WI38 (cell line): ENCODE results near the gene ZNF561.
"Not testable (repeated sequence)": the region's sequence is repeated elsewhere in the genome, so short reads cannot be mapped to it uniquely, and the experiment has no call there.

Source experiments
- H3K4me3 ChIP-seq: 2 replicates; pipeline ENCODE4 v1.5.1; 2011; ENCODE audit warnings: low read depth, mild to moderate bottlenecking, control low read depth, low read length
- TF ChIP-seq, protein P1 (sequence below): IDR thresholded peaks from 2 replicates; pipeline ENCODE4 v1.5.1; 2012; ENCODE audit warnings: low read depth, mild to moderate bottlenecking, control low read depth, low read length

The ZNF561 gene

DNA sequence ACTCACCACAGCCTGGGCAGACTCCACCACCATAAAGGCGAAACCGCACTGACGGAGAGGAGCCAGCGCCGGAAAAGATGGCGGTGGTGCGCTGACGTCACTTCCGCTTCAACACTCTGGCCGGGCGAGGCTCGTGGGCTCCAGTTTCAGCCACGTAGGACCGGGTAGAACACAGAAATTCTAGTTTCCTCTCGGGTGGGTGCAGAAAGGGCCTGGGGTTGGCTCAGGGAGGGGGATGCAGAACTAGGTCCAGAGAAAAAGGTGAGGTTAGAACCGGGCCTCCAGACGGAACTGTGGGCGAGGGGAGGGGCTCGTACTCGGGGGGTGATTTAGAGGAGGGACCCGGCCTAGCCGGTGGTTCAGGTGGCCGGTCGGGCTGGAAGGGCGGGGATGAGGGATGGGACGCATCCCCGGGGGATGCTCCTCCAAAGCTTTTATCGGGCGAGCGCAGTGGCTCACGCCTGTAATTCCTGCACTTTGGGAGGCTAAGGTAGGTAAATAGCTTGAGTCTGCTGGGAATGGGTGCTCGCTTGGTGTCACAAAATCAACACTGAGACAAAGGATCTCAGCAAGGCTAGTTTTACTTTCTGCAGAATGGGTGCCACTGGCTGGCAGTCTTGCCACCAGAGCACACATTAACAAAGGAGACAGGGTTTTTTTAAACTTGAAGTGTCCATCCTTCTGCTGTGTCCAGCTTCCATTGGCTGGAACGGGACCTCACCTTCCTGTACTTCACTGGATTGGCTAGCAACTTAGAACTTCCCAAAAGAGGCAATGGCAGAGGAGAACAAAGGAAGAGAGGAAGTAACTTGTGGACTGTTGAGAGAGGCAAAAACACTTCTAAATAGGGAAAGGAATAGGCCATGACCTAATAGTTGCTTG, at the start of gene ZNF561:
Gene ZNF561 (minus strand): TSS at position 77 of the 882 bp plus-strand sequence. CDS start 1,776 bp downstream, outside the sequence.
- TF ChIP-seq, protein P1, sequence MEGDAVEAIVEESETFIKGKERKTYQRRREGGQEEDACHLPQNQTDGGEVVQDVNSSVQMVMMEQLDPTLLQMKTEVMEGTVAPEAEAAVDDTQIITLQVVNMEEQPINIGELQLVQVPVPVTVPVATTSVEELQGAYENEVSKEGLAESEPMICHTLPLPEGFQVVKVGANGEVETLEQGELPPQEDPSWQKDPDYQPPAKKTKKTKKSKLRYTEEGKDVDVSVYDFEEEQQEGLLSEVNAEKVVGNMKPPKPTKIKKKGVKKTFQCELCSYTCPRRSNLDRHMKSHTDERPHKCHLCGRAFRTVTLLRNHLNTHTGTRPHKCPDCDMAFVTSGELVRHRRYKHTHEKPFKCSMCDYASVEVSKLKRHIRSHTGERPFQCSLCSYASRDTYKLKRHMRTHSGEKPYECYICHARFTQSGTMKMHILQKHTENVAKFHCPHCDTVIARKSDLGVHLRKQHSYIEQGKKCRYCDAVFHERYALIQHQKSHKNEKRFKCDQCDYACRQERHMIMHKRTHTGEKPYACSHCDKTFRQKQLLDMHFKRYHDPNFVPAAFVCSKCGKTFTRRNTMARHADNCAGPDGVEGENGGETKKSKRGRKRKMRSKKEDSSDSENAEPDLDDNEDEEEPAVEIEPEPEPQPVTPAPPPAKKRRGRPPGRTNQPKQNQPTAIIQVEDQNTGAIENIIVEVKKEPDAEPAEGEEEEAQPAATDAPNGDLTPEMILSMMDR, result no peak
- peak within 1 kb of the TSS; percentile 96 for H3K4me3 ChIP-seq

GRCh38 chr19:9668544-9668943, 47.5 kb upstream of the ZNF561 start:
- H3K4me3 ChIP-seq, result no peak overlapping the region
- TF ChIP-seq, protein P1, result no peak

- H3K4me3 ChIP-seq, result no peak overlapping the region
- TF ChIP-seq, protein P1, result no peak
Measured at GRCh38 chr19:9667898-9668297, 46.9 kb upstream of the ZNF561 start.

DNA sequence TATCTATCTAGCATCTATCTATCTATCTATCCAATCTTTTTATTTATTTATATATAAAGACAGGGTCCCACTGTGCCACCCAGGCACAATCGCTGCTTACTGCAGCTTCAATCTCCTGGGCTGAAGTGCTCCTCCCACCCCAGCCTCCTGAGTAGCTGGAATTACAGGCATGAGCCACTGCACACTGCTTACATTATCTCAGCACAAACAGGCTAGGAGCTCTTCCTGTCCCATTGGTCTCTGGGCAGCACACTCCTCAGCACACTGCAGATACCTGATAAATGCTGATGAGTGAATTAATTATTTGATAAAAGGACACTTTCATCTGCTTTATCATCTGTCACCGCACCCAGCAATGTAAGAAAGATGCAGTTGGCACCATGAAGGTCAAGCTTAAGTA, 37.7 kb upstream of the ZNF561 start:
- H3K4me3 ChIP-seq, result no peak overlapping the region

DNA sequence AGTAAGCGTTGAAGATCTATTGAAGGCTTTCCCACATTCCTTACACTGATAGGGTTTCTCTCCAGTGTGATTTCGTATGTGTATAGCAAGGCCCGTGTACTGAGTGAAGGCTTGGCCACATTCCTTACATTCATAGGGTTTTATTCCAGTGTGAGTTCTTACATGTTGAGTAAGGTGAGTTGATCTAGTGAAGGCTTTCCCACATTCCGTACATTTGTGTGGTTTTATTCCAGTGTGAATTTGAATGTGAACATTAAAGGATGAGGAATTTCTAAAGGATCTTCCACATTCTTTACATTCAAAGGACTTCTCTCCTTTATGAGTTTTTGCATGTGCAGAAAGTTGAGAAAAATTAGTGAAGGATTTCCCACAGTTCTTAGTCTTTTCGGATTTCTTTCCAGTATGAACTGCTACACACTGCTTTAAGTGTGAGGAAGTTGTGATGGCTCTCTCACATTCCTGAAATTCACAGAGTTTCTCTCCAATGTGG, 32.1 kb upstream of the ZNF561 start:
- H3K4me3 ChIP-seq, result not testable (repeated sequence)

More for the DNA sequence above, 37.7 kb upstream of the ZNF561 start:
- TF ChIP-seq, protein P1, result no peak

DNA sequence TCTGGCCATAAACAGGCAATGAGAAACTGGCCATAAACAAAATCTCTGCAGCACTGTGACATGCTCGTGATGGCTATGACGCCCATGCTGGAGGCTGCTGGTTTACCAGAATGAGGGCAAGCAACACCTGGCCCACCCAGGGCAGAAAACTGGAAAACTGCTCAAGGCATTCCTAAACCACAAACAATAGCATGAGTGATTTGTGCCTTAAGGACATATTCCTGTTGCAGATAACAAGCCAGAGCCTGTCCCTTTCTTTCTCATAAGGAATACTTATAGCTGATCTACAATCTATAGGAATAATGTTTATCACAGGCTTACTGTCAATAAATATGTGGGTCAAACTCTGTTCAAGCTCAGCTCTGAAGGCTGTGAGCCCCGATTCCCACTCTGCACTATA, 30.4 kb upstream of the ZNF561 start:
- not testable (repeated sequence) for H3K4me3 ChIP-seq

GRCh38 chr19:9650345-9650744, 29.3 kb upstream of the ZNF561 start:
- TF ChIP-seq, protein P1, result no peak
- H3K4me3 ChIP-seq, result no peak overlapping the region

DNA sequence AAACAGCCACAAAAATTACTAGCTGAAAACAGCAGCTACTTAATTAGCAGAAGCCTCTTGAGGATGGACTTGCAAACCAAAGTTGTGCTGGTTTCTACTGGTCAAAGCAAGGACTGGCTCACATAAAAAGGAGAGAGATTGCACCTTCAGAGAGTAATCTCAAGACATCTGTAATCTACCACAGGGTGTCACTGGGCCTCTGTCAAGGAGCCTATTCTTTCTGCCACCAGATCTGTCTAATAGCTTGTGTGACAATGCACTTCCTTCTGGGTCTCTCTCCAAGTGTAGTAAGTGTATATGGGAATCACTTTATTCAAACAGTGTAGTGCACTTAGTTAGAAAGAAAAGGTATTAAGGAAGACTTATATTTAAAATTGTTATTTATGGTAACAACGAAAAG, 24.4 kb upstream of the ZNF561 start:
- TF ChIP-seq, protein P1, result no peak
- no peak overlapping the region for H3K4me3 ChIP-seq
